H1 (cell line): ENCODE data around the gene PCDHB15.

Experiments
- CBX8 ChIP-seq: fragments of 300-800, 300-1000 bp; sonication (generic); IDR thresholded peaks from 2 replicates; pipeline ENCODE4 v1.7.1; 2016; ENCODE audit warnings: low read depth, low read length, borderline replicate concordance
- CEBPB ChIP-seq: IDR thresholded peaks from 2 replicates; pipeline ENCODE4 v1.6.1; 2012; ENCODE audit warnings: low read depth, low read length
- CTCF ChIP-seq, 3 experiments: IDR thresholded peaks; 1 replicate in 2 of 3; 2 replicates in 1 of 3; pipeline versions ENCODE4 v1.5.1 to v1.6.1; 2011; ENCODE audit warnings: low read length in 3 of 3, mild to moderate bottlenecking in 3 of 3, inconsistent platforms in 2 of 3, low read depth in 1 of 3, moderate library complexity in 1 of 3; ENCODE audit not compliant: insufficient read depth in 1 of 3; ENCODE audit errors: control extremely low read depth in 1 of 3
- EP300 ChIP-seq, 2 experiments: IDR thresholded peaks; 1 replicate in 1 of 2; 2 replicates in 1 of 2; pipeline ENCODE4 v1.6.1; 2011 to 2012; ENCODE audit warnings: low read depth in 2 of 2, low read length in 2 of 2, mild to moderate bottlenecking in 2 of 2, borderline replicate concordance in 1 of 2, inconsistent platforms in 1 of 2, moderate library complexity in 1 of 2
- EZH2 ChIP-seq: fragments of 200-600 bp; sonication (generic); IDR thresholded peaks from 2 replicates; pipeline ENCODE4 v1.7.1; 2012; ENCODE audit warnings: low read depth, mild to moderate bottlenecking, moderate library complexity, low read length, inconsistent platforms; ENCODE audit not compliant: severe bottlenecking
- NRF1 ChIP-seq: IDR thresholded peaks from 2 replicates; pipeline ENCODE4 v1.6.1; 2011; ENCODE audit warnings: mild to moderate bottlenecking, low read depth, low read length, improper control_type of control experiment
- POLR2A ChIP-seq, 2 experiments: IDR thresholded peaks; 1 replicate in 1 of 2; 2 replicates in 1 of 2; pipeline ENCODE4 v1.6.1; 2011; ENCODE audit warnings: low read depth in 2 of 2, low read length in 2 of 2, mild to moderate bottlenecking in 2 of 2; ENCODE audit errors: control extremely low read depth in 1 of 2
- POLR2AphosphoS5 ChIP-seq: IDR thresholded peaks from 2 replicates; pipeline ENCODE4 v1.6.1; 2011; ENCODE audit warnings: low read depth, low read length
- RAD21 ChIP-seq, 2 experiments: IDR thresholded peaks in 1 of 2; conservative IDR thresholded peaks in 1 of 2; 2 replicates each; pipeline ENCODE4 v1.6.1; 2011; ENCODE audit warnings: low read depth in 2 of 2, low read length in 2 of 2, improper control_type of control experiment in 1 of 2, inconsistent platforms in 1 of 2, mild to moderate bottlenecking in 1 of 2, moderate library complexity in 1 of 2
- SIN3A ChIP-seq, 2 experiments: IDR thresholded peaks in 1 of 2; conservative IDR thresholded peaks in 1 of 2; 2 replicates each; pipeline ENCODE4 v1.6.1; 2011 to 2012; ENCODE audit warnings: low read length in 2 of 2, improper control_type of control experiment in 1 of 2, low read depth in 1 of 2, mild to moderate bottlenecking in 1 of 2
- SP2 ChIP-seq: IDR thresholded peaks from 2 replicates; pipeline ENCODE4 v1.6.1; 2012; ENCODE audit warnings: mild to moderate bottlenecking, low read length, inconsistent platforms
- TAF1 ChIP-seq: IDR thresholded peaks from 2 replicates; pipeline ENCODE4 v1.6.1; 2011; ENCODE audit warnings: mild to moderate bottlenecking, low read depth, low read length
- TF ChIP-seq, protein P1 (sequence below): IDR thresholded peaks from 2 replicates; pipeline ENCODE4 v1.6.1; 2012; ENCODE audit warnings: low read length, inconsistent platforms

GRCh38 chr5:141298376-141298775 is 53.2 kb downstream of the PCDHB15 start:
- TF ChIP-seq EZH2 (no peak), CEBPB (no peak), POLR2A (IDR thresholded peaks at IDR 0.05; ENCODE audit: control extremely low read depth in 1 of 2, low read depth in 2 of 2, low read length in 2 of 2) (no peak), POLR2AphosphoS5 (no peak), NRF1 (no peak), SIN3A (conservative IDR thresholded peaks at IDR 0.05 in 1 of 2, IDR thresholded peaks at IDR 0.05 in 1 of 2; ENCODE audit: low read depth in 1 of 2, low read length in 2 of 2) (no peak), CTCF (IDR thresholded peaks at IDR 0.05; ENCODE audit: control extremely low read depth in 1 of 3, insufficient read depth in 1 of 3, low read depth in 1 of 3, low read length in 3 of 3) (no peak), RAD21 (IDR thresholded peaks at IDR 0.05 in 1 of 2, conservative IDR thresholded peaks at IDR 0.05 in 1 of 2; ENCODE audit: low read depth in 2 of 2, low read length in 2 of 2) (no peak), CBX8 (no peak), SP2 (no peak), TAF1 (no peak), EP300 (IDR thresholded peaks at IDR 0.05; ENCODE audit: borderline replicate concordance in 1 of 2, low read depth in 2 of 2, low read length in 2 of 2) (no peak)
- TF ChIP-seq, protein P1, sequence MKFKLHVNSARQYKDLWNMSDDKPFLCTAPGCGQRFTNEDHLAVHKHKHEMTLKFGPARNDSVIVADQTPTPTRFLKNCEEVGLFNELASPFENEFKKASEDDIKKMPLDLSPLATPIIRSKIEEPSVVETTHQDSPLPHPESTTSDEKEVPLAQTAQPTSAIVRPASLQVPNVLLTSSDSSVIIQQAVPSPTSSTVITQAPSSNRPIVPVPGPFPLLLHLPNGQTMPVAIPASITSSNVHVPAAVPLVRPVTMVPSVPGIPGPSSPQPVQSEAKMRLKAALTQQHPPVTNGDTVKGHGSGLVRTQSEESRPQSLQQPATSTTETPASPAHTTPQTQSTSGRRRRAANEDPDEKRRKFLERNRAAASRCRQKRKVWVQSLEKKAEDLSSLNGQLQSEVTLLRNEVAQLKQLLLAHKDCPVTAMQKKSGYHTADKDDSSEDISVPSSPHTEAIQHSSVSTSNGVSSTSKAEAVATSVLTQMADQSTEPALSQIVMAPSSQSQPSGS = no peak
